Nephron progenitor cell (in vitro differentiated cells): ENCODE measurements around the gene LPCAT1.

Experiments
- DNase-seq: peaks from one replicate; pipeline ENCODE4 v3.0.0; 2021
- H3K27ac Mint-ChIP-seq: 2 replicates; pipeline ENCODE4 v1.8.0; 2021; ENCODE audit warnings: mild to moderate bottlenecking, moderate library complexity, mixed read lengths
- H3K27me3 Mint-ChIP-seq: 2 replicates; pipeline ENCODE4 v1.8.0; 2021; ENCODE audit warnings: mild to moderate bottlenecking, low read depth, mixed read lengths; ENCODE audit not compliant: poor library complexity
- H3K36me3 Mint-ChIP-seq: 2 replicates; pipeline ENCODE4 v1.8.0; 2021; ENCODE audit warnings: low read depth, mixed read lengths
- H3K4me1 Mint-ChIP-seq: 2 replicates; pipeline ENCODE4 v1.8.0; 2021; ENCODE audit warnings: mixed read lengths
- H3K4me3 Mint-ChIP-seq: 2 replicates; pipeline ENCODE4 v1.8.0; 2021; ENCODE audit warnings: mild to moderate bottlenecking, moderate library complexity, mixed read lengths
- H3K9me3 Mint-ChIP-seq: 2 replicates; pipeline ENCODE4 v1.8.0; 2021; ENCODE audit warnings: mild to moderate bottlenecking, moderate library complexity, mixed read lengths
- TF ChIP-seq, protein P1 (sequence below): fragments of 200-600 bp; sonication (generic); IDR thresholded peaks from 2 replicates; pipeline ENCODE4 v1.5.0; 2021; ENCODE audit warnings: antibody characterized with exemption

Gene LPCAT1

DNA sequence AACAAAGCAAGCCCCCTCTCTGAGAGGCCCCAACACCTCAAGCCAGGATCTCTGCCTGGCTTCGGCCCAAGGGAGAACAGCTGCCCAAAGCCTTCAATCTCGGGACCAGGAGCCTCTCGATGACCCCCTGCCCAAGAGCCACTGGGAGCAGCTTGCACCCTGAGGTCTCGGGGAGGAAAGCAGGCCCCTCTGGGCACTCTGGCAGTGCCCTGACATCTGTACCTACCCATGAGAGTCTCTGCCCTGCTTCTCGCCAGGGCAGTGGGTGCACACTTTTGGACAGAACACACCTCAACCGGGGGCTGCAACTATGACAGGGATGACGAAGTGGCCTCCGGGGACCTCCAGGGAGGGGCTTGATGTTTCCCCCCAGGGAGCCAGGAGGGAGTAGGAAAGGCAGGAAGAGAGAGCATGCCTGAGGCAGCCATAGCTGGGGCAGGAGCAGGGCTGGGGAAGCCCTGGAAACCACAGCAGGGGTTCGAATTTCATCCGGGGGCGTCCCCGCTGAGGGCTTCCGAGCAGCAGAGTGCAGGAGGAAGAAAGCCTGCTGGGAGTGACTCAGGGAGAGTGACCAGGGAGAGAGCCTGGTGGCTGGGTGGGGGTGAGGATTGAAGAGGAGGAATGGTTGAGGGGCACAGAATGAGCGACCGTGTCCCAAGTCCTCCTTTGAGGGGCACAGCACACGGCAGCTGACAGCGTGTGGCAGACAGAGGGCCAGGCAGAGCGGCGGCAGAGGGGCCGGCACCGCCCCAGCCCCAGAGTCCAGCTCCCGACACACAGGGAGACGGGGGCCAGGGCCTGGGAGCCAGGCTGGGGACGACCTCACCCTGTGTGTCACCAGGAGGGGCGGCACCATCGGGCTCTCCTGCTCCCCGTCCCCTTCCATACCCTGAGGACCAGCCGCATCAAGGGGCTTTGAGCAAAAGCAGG, 1.8 kb downstream of the LPCAT1 start:
- H3K27me3 Mint-ChIP-seq = peaks cover 5% of the 10 kb centered on the region
- peaks cover 13% of the 10 kb centered on the region for H3K36me3 Mint-ChIP-seq
- H3K9me3 Mint-ChIP-seq = no peaks in the 10 kb centered on the region
- DNase-seq = peak; percentile 64
- H3K4me3 Mint-ChIP-seq = peak overlapping the region; percentile 91
- TF ChIP-seq, protein P1, sequence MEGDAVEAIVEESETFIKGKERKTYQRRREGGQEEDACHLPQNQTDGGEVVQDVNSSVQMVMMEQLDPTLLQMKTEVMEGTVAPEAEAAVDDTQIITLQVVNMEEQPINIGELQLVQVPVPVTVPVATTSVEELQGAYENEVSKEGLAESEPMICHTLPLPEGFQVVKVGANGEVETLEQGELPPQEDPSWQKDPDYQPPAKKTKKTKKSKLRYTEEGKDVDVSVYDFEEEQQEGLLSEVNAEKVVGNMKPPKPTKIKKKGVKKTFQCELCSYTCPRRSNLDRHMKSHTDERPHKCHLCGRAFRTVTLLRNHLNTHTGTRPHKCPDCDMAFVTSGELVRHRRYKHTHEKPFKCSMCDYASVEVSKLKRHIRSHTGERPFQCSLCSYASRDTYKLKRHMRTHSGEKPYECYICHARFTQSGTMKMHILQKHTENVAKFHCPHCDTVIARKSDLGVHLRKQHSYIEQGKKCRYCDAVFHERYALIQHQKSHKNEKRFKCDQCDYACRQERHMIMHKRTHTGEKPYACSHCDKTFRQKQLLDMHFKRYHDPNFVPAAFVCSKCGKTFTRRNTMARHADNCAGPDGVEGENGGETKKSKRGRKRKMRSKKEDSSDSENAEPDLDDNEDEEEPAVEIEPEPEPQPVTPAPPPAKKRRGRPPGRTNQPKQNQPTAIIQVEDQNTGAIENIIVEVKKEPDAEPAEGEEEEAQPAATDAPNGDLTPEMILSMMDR = no peak
- peak overlapping the region; percentile 84 for H3K27ac Mint-ChIP-seq
- peaks cover 26% of the 10 kb centered on the region for H3K4me1 Mint-ChIP-seq

DNA sequence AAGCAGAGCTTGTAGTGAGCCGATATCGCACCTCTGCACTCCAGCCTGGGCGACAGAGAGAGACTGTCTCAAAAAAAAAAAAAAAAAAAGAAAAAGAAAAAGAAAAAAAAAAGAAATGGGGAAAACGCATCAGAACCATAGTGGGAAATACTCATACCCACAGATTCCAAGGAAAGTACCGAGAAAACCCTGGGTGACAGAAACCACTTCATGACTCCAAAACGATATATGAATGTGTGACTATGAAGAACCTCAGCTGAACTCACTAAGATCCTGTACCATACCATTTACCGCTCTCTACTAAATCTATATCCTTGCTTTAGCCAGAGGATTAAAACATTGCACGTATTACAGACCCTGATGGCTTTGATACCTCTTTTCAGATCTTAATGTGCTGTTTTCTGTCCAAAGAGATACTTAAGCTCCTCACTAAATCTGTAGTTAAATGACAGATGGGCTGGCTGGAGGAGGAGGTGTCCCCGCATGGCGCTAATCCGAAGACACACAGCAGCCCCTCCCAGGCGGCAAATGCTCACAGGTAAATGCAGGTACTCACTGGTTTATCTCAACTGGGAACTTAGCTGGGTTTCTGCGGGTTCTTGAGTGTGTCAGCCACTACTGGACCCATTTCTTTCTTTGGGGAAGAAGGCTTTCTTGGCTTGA, 2.8 kb downstream of the LPCAT1 start:
- no peak for DNase-seq
- TF ChIP-seq, protein P1 = no peak
- H3K27me3 Mint-ChIP-seq = peaks cover 5% of the 10 kb centered on the region
- peaks cover 13% of the 10 kb centered on the region for H3K36me3 Mint-ChIP-seq
- H3K4me1 Mint-ChIP-seq = peaks cover 37% of the 10 kb centered on the region
- H3K27ac Mint-ChIP-seq = peak overlapping the region; percentile 80
- no peak overlapping the region for H3K4me3 Mint-ChIP-seq
- H3K9me3 Mint-ChIP-seq = no peaks in the 10 kb centered on the region

DNA sequence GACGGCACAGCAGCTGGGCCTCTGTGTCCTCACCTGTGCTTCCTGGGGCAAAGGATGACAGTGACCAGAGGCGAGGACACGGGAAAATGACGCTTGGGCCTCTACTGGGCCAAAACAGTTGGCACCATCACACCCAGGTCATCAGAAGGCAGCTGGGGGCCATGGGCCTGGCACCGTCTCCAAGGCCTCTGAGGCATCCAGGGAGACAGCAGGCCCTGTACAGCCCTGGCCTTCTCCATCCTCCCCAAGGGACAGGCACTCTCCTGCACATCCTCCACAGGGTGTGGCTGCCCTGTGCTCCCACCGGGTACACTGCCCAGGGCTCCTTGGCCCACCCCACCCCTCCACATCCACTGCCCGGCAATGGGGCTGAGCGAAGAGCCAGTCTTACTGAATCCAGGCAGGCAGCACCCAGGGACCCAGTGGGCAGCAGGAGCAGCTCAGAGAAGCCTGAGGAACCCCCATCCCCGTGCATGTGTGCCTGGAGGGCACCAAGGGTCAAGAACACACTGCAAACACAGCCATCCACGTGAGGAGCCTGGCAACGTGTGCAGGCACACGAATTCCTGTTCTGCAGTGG, 4.0 kb downstream of the LPCAT1 start:
- Mint-ChIP-seq H3K9me3 (no peaks in the 10 kb centered on the region), H3K27me3 (peaks cover 5% of the 10 kb centered on the region), H3K27ac (no peak overlapping the region), H3K4me1 (peaks cover 49% of the 10 kb centered on the region), H3K36me3 (peaks cover 13% of the 10 kb centered on the region), H3K4me3 (no peak overlapping the region)
- TF ChIP-seq, protein P1 = no peak
- DNase-seq = no peak

DNA sequence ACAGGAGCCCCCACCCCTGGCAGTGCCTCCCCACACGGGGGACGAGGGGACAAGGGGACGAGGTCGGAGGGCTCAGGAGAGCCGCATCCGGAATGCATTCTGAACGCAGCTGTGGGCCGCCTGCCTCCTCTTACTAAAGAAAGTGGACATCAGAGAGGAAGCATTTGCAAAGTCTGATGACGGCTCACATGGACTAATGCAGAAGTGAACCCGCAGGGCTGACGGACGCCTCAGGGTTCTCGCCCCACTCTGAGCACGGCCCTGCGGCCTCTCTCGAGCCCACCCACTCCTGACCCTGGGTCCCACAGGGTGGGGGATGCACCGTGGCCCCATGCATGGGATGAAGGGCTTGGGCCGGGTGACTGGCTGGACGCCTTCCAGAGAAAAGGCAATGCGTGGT, 5.9 kb downstream of the LPCAT1 start:
- peaks cover 52% of the 10 kb centered on the region for H3K4me1 Mint-ChIP-seq
- DNase-seq = no peak
- no peaks in the 10 kb centered on the region for H3K9me3 Mint-ChIP-seq
- TF ChIP-seq, protein P1 = no peak
- H3K27me3 Mint-ChIP-seq = peaks cover 5% of the 10 kb centered on the region
- H3K27ac Mint-ChIP-seq = no peak overlapping the region
- H3K4me3 Mint-ChIP-seq = no peak overlapping the region
- peaks cover 13% of the 10 kb centered on the region for H3K36me3 Mint-ChIP-seq

DNA sequence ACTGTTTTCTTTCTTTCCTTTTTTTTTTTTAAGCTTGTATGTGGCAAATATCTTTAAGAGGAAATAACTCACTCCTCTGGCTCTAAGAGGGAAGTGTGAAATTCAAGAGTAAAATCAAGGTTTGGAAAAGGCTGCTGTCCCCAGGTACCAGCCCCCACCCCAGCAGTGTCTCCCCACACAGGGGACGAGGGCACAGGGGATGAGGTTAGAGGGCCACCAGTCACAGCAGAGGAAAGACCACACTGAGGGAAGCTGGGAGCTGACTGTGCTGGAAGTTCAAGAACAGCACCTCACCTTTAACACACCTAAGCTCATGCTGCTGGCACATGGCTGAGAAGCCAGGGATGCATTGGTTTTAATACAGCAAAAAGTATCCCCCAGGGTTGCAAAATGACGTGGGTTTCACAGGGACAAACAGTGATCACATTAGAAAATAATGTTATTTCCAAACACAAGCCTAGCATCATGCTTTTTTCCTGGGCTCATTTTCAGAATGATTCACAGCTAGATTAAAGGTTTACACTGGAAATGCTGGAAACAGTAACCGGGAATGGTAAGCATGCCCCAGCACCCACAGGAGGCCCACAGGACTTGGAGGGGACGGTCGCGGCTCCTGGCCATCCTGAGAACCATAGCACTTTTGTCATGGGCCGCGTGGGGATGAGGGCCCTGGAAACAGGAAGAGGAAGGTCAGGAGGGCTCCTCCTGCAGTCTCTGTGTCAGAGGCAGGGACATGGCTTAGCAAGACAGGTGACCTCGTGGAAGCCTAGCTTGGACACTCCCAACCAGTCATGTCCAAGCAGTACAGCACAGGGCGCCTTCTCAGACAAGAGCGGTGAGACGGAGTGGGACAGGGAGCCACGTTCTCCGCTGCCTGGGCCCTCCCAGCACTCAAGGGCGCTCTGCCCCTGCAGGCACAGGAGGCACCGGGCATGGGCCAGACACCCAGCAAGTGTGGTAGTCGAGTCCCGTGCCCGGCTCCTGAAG, 6.9 kb downstream of the LPCAT1 start:
- no peak for DNase-seq
- TF ChIP-seq, protein P1 = no peak
- Mint-ChIP-seq H3K9me3 (no peaks in the 10 kb centered on the region), H3K27ac (peak overlapping the region; percentile 74), H3K4me1 (peaks cover 42% of the 10 kb centered on the region), H3K36me3 (peaks cover 13% of the 10 kb centered on the region), H3K27me3 (peaks cover 3% of the 10 kb centered on the region), H3K4me3 (no peak overlapping the region)
